Stomach (tissue), 4 donors: ENCODE data around the gene ZNF575.

Source experiments
- POLR2A ChIP-seq, 4 donors: fragments of 450-650 bp; IDR thresholded peaks; one replicate each; pipeline ENCODE4 v1.6.1; 2016; ENCODE audit warnings: antibody characterized with exemption in 4 of 4, control low read depth in 2 of 4, mild to moderate bottlenecking in 1 of 4, moderate library complexity in 1 of 4
- POLR2AphosphoS5 ChIP-seq, 3 donors: sonication (generic); formaldehyde crosslinking; IDR thresholded peaks; one replicate each; pipeline ENCODE4 v1.6.1; 2016; ENCODE audit warnings: antibody characterized with exemption in 3 of 3
- TF ChIP-seq, protein P1 (sequence below), 7 experiments: fragments of 450-650 bp in 4 of 7; fragments of 200-600 bp in 3 of 7; sonication (generic) in 3 of 7; IDR thresholded peaks; one replicate each; pipeline ENCODE4 v1.5.1; 2016 to 2019; ENCODE audit warnings: antibody characterized with exemption in 7 of 7, control low read depth in 2 of 7, mild to moderate bottlenecking in 1 of 7

DNA sequence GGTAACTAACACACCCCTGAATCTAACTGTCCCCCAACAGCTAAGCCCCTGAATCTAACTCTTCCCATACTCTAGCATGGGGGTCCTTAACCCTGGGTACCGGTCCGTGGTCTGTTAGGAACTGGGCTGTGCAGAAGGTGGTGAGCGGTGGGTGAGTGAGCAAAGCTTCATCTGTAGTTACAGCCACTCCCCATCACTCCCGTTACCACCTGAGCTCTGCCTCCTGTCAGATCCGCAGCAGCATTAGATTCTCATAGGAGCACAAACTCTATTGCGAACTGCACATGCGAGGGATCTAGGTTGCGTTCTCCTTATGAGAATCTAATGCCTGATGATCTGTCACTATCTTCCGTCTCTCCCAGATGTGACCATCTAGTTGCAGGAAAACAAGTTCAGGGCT, 22.3 kb upstream of the ZNF575 start:
- TF ChIP-seq, protein P1, sequence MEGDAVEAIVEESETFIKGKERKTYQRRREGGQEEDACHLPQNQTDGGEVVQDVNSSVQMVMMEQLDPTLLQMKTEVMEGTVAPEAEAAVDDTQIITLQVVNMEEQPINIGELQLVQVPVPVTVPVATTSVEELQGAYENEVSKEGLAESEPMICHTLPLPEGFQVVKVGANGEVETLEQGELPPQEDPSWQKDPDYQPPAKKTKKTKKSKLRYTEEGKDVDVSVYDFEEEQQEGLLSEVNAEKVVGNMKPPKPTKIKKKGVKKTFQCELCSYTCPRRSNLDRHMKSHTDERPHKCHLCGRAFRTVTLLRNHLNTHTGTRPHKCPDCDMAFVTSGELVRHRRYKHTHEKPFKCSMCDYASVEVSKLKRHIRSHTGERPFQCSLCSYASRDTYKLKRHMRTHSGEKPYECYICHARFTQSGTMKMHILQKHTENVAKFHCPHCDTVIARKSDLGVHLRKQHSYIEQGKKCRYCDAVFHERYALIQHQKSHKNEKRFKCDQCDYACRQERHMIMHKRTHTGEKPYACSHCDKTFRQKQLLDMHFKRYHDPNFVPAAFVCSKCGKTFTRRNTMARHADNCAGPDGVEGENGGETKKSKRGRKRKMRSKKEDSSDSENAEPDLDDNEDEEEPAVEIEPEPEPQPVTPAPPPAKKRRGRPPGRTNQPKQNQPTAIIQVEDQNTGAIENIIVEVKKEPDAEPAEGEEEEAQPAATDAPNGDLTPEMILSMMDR (IDR thresholded peaks at IDR 0.05): no peak
- TF ChIP-seq POLR2A (IDR thresholded peaks at IDR 0.05): no peak
- TF ChIP-seq POLR2AphosphoS5 (IDR thresholded peaks at IDR 0.05): no peak
